Ascending aorta (tissue), 2 donors: Measurements from ENCODE around the gene ITGB4. TPM values are rescaled to one million over a fixed set of nuclear protein-coding genes. Genes with fewer than 3 reads are reported as not detected.

ENCODE experiments used
- DNase-seq, 2 donors: peaks; one replicate each; pipeline ENCODE4 v3.0.0-alpha.2; 2019; ENCODE audit warnings: low spot score in 2 of 2
- H3K27ac ChIP-seq, 2 donors: fragments of 200-600 bp; sonication (generic); one replicate each; pipeline ENCODE4 v1.5.1; 2016 to 2017; ENCODE audit warnings: mild to moderate bottlenecking in 1 of 2
- H3K27me3 ChIP-seq: fragments of 200-600 bp; sonication (generic); one replicate; pipeline ENCODE4 v1.5.1; 2017
- H3K36me3 ChIP-seq, 2 donors: fragments of 200-600 bp; sonication (generic); one replicate each; pipeline ENCODE4 v1.5.1; 2016
- H3K4me1 ChIP-seq, 2 donors: fragments of 200-600 bp; sonication (generic); one replicate each; pipeline ENCODE4 v1.5.1; 2016 to 2017; ENCODE audit warnings: mild to moderate bottlenecking in 1 of 2
- H3K4me3 ChIP-seq, 2 donors: fragments of 200-600 bp; sonication (generic); one replicate each; pipeline ENCODE4 v1.5.1; 2016 to 2017; ENCODE audit warnings: mild to moderate bottlenecking in 1 of 2
- H3K9me3 ChIP-seq, 2 donors: fragments of 200-600 bp; sonication (generic); one replicate each; pipeline ENCODE4 v1.5.1; 2016
- intact Hi-C: fragments of 100-400 bp; cut with DNase I; formaldehyde crosslinking; loops from one replicate; pipeline ENCODE4 v1.15.1; 2023
- total RNA-seq: library from RNA; depleted of rRNA; stranded (reverse); fragments of >200 nt; gene quantifications from one replicate; pipeline ENCODE4 v1.1.0, GENCODE V29; 2016
- TF ChIP-seq, protein P1 (sequence below), 3 experiments: fragments of 200-600 bp in 2 of 3; fragments of 450-650 bp in 1 of 3; sonication (generic) in 2 of 3; IDR thresholded peaks; one replicate each; pipeline ENCODE4 v1.5.1; 2016 to 2019; ENCODE audit warnings: antibody characterized with exemption in 3 of 3, mild to moderate bottlenecking in 1 of 3, moderate library complexity in 1 of 3

ITGB4 gene
- total RNA-seq, 1 donor from 2014 or later, result 152 TPM

DNA sequence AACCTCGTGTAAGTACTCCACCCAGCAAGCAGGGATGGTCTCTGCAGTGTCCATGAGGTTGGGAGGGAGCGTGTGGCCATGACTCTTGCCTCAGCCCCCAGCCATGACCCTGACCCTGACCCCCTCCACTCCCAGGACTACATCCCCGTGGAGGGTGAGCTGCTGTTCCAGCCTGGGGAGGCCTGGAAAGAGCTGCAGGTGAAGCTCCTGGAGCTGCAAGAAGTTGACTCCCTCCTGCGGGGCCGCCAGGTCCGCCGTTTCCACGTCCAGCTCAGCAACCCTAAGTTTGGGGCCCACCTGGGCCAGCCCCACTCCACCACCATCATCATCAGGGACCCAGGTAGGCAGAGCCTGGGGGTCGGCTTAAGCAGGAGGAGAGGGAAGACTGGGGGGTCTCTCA lies 27.4 kb downstream of the ITGB4 start:
- Histone ChIP-seq H3K4me3 (no peak overlapping the region), H3K27ac (no peak overlapping the region), H3K9me3 (no peaks in the 10 kb centered on the region), H3K27me3 (no peaks in the 10 kb centered on the region), H3K36me3 (no peaks in the 10 kb centered on the region), H3K4me1 (peaks cover 4 to 5% of the 10 kb centered on the region in 2 donors)
- DNase-seq, result no peak
- intact Hi-C loops, result loop anchor here (1.0 kb wide), 2 partner anchors 73 to 115 kb away; partner anchors contain the start of gene SMIM5
- TF ChIP-seq, protein P1, sequence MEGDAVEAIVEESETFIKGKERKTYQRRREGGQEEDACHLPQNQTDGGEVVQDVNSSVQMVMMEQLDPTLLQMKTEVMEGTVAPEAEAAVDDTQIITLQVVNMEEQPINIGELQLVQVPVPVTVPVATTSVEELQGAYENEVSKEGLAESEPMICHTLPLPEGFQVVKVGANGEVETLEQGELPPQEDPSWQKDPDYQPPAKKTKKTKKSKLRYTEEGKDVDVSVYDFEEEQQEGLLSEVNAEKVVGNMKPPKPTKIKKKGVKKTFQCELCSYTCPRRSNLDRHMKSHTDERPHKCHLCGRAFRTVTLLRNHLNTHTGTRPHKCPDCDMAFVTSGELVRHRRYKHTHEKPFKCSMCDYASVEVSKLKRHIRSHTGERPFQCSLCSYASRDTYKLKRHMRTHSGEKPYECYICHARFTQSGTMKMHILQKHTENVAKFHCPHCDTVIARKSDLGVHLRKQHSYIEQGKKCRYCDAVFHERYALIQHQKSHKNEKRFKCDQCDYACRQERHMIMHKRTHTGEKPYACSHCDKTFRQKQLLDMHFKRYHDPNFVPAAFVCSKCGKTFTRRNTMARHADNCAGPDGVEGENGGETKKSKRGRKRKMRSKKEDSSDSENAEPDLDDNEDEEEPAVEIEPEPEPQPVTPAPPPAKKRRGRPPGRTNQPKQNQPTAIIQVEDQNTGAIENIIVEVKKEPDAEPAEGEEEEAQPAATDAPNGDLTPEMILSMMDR (IDR thresholded peaks at IDR 0.05), result no peak

DNA sequence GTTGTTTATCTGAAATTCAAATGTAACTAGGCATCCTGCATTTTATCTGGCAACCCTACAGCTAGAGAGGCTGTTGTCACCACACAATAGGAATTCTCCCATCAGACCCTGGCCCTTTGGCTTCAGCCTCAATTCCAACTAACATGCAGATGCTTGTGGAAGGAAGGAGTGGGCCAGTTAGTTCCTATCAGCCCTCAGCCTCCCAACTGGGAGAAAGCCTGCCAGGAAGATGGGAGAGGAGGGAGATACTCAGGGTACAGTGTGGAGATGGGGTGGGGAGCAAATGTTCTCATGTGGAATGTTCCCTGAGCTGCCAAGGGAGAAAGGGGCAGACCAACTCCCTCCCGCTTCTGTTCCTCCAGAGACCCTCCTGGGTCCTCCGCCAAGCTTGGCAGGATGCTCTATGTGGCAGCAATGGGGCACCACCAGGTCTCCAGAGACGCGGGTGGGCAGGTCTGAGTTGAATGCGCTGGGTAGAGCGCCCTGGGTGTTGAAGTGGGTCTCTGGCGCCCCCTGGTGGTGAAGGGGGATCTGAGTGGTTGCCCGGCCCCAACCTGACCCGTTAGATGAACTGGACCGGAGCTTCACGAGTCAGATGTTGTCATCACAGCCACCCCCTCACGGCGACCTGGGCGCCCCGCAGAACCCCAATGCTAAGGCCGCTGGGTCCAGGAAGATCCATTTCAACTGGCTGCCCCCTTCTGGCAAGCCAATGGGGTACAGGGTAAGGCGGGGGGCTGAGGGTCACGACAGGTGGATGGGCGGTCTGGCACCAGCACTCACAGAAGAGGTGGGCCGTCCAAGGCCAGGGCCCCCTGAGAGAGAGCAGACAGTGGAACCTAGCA lies 28.5 kb downstream of the ITGB4 start:
- H3K36me3 ChIP-seq, result no peaks in the 10 kb centered on the region
- intact Hi-C loops, result loop anchor here (5.0 to 10.0 kb wide), 3 partner anchors 78 to 345 kb away; partner anchors contain the start of genes ACOX1, GRB2 and TEN1

DNA sequence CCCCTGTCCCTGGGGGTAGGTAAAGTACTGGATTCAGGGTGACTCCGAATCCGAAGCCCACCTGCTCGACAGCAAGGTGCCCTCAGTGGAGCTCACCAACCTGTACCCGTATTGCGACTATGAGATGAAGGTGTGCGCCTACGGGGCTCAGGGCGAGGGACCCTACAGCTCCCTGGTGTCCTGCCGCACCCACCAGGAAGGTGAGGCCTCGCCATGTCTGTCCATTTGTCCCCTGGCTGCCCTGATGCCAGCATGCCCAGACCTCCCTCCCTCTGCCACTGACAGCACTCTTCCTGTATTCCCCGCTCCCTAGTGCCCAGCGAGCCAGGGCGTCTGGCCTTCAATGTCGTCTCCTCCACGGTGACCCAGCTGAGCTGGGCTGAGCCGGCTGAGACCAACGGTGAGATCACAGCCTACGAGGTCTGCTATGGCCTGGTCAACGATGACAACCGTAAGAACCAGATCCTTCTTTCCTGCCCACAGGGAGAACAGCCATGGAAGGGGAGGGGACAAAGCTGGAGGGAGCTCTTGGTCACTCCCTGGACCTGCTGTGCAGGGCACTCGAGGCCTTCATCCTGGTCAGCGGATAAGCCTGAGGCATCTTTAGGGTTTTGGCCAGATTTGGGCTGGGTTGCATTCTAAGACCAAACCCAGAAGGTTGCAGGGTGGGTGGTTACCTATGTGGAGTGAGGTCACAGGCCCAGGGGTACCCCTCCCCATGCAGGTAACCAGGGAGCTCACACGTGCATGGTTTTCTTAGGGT lies 29.6 kb downstream of the ITGB4 start:
- Histone ChIP-seq H3K27ac (no peak overlapping the region), H3K4me1 (peaks cover 10 to 11% of the 10 kb centered on the region in 2 donors), H3K36me3 (no peaks in the 10 kb centered on the region), H3K9me3 (no peaks in the 10 kb centered on the region), H3K4me3 (no peak overlapping the region), H3K27me3 (no peaks in the 10 kb centered on the region)
- DNase-seq, result no peak
- TF ChIP-seq, protein P1 (IDR thresholded peaks at IDR 0.05), result no peak
- intact Hi-C loops, result loop anchor here (5.0 to 10.0 kb wide), 3 partner anchors 76 to 346 kb away; partner anchors contain the start of genes ACOX1, GRB2 and TEN1

More for the DNA sequence above, 28.5 kb downstream of the ITGB4 start:
- TF ChIP-seq, protein P1 (IDR thresholded peaks at IDR 0.05), result peak; percentile 88 to 96 (median 90)
- Histone ChIP-seq H3K27me3 (no peaks in the 10 kb centered on the region), H3K4me3 (peak overlapping the region in 1 of 2 donors; percentile 2), H3K27ac (no peak overlapping the region), H3K9me3 (no peaks in the 10 kb centered on the region), H3K4me1 (peaks cover 10 to 11% of the 10 kb centered on the region in 2 donors)
- DNase-seq, result peak; percentile 59 to 92

- no peak overlapping the region for H3K4me3 ChIP-seq
- H3K4me1 ChIP-seq, result peaks cover 10 to 11% of the 10 kb centered on the region in 2 donors
- no peaks in the 10 kb centered on the region for H3K9me3 ChIP-seq
- intact Hi-C loops, result loop anchor here (5.0 to 10.0 kb wide), 3 partner anchors 75 to 347 kb away; partner anchors contain the start of genes ACOX1, GRB2 and TEN1
- TF ChIP-seq, protein P1 (IDR thresholded peaks at IDR 0.05), result no peak
- H3K27me3 ChIP-seq, result no peaks in the 10 kb centered on the region
- no peak overlapping the region for H3K27ac ChIP-seq
- no peak for DNase-seq
- no peaks in the 10 kb centered on the region for H3K36me3 ChIP-seq
Observed at GRCh38 chr17:75751676-75752404, 30.6 kb downstream of the ITGB4 start.

DNA sequence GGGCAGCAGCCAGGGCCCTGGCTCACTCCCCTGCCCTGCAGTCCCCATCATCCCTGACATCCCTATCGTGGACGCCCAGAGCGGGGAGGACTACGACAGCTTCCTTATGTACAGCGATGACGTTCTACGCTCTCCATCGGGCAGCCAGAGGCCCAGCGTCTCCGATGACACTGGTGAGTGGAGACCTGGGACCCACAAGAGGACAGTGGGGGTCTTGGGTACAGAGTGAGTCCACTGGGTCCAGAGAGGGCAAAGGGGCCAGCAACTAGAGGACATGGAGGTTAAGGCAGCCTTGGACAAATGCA lies 31.1 kb downstream of the ITGB4 start:
- H3K4me3 ChIP-seq, result no peak overlapping the region
- H3K36me3 ChIP-seq, result no peaks in the 10 kb centered on the region
- H3K4me1 ChIP-seq, result peaks cover 10 to 11% of the 10 kb centered on the region in 2 donors
- no peak for DNase-seq
- TF ChIP-seq, protein P1 (IDR thresholded peaks at IDR 0.05), result no peak
- no peaks in the 10 kb centered on the region for H3K27me3 ChIP-seq
- intact Hi-C loops, result loop anchor here (5.0 to 10.0 kb wide), 3 partner anchors 75 to 348 kb away; partner anchors contain the start of genes ACOX1, GRB2 and TEN1
- no peaks in the 10 kb centered on the region for H3K9me3 ChIP-seq
- no peak overlapping the region for H3K27ac ChIP-seq
